Body of pancreas (tissue), 4 donors: ENCODE data around the gene TNKS1BP1.

ENCODE experiments used
- POLR2A ChIP-seq, 3 donors: fragments of 450-650 bp; IDR thresholded peaks; one replicate each; pipeline ENCODE4 v1.6.1; 2016; ENCODE audit warnings: antibody characterized with exemption in 3 of 3, mild to moderate bottlenecking in 2 of 3
- TF ChIP-seq, protein P1 (sequence below), 7 experiments: fragments of 450-650 bp in 4 of 7; fragments of 200-600 bp in 3 of 7; sonication (generic) in 3 of 7; IDR thresholded peaks; one replicate each; pipeline ENCODE4 v1.5.1; 2016 to 2019; ENCODE audit warnings: antibody characterized with exemption in 7 of 7

DNA sequence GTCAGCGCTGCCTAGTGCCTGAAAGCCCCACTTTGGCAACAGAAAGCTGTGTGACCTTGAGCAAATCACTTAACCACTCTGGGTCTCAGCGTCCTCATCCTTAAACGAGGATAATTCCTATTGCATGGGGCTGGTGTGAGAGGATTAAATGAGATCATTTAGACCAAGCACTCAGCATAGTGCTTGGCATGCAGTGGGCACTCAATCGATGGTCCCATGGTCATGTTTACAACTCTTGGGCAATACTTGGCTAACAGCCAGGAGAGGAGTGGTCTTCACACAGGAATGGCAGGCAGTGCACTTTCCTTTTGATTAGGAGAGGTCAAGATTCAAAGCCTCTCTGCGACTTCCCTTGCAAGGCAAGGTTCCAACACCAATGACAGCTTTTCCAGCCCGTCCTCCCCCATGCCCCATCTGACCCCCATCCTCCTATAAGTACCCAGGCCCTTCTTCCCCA is 14.1 kb downstream of the TNKS1BP1 start:
- TF ChIP-seq, protein P1, sequence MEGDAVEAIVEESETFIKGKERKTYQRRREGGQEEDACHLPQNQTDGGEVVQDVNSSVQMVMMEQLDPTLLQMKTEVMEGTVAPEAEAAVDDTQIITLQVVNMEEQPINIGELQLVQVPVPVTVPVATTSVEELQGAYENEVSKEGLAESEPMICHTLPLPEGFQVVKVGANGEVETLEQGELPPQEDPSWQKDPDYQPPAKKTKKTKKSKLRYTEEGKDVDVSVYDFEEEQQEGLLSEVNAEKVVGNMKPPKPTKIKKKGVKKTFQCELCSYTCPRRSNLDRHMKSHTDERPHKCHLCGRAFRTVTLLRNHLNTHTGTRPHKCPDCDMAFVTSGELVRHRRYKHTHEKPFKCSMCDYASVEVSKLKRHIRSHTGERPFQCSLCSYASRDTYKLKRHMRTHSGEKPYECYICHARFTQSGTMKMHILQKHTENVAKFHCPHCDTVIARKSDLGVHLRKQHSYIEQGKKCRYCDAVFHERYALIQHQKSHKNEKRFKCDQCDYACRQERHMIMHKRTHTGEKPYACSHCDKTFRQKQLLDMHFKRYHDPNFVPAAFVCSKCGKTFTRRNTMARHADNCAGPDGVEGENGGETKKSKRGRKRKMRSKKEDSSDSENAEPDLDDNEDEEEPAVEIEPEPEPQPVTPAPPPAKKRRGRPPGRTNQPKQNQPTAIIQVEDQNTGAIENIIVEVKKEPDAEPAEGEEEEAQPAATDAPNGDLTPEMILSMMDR (IDR thresholded peaks at IDR 0.05), result no peak
- TF ChIP-seq POLR2A (IDR thresholded peaks at IDR 0.05), result no peak
